GM19438 (cell line): Measurements from ENCODE around the gene SHLD1.
A peak's percentile ranks its signal among the peaks of the same experiment; 100 is the strongest.
"Not testable (repeated sequence)": the region's sequence is repeated elsewhere in the genome, so short reads cannot be mapped to it uniquely, and the experiment has no call there.

Experiments
- ATAC-seq: cut with Tn5 transposase; IDR thresholded peaks from one replicate; pipeline ENCODE4 v1.9.1; 2021; ENCODE audit warnings: low read depth; ENCODE audit not compliant: unreplicated experiment

SHLD1 gene, protein sequence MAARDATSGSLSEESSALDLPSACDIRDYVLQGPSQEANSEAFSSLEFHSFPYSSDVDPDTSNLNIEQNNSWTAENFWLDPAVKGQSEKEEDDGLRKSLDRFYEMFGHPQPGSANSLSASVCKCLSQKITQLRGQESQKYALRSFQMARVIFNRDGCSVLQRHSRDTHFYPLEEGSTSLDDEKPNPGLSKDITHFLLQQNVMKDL

DNA sequence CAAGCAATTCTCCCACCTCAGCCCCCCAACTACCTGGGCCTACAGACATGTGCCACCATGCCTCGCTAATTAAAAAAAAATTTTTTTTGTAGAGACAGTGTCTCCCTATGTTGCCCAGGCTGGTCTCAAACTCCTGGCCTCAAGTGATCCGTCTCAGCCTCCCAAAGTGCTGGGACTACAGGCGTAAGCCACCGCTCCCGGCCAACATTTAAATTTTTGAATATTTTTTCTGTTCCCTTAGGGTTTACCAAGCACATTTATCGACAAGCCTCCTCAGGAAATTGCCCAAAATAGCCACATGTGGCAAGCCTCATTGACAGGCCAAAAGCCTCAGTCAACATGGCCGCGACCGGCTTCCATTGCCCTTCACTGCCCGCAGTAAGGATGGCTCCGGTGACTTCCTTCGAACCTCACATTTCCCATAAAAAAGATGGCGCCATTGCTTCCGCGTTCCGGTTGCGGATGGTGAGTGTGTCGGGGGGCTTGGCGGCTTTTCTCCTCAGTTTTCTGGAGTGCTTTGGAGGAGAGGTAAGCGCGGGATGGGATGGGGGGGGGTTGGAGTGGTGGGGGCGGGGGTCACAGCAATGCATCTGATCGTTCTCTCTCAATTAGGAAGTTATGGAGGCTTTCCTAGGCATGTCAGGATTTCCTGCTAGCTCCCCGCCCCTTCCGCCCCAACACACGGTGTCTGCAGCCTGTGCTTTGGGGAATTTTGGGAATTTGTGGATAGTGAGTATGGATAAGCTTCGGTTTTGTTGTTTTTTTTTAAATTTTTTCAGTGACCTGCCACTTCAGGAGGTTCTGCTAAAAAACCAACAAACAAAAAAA lies at the start of gene SHLD1:
TSS of gene SHLD1 (plus strand) at position 450 of the 828 bp plus-strand sequence. CDS start 22,465 bp downstream, outside the sequence.
- peak; percentile 81 for ATAC-seq

DNA sequence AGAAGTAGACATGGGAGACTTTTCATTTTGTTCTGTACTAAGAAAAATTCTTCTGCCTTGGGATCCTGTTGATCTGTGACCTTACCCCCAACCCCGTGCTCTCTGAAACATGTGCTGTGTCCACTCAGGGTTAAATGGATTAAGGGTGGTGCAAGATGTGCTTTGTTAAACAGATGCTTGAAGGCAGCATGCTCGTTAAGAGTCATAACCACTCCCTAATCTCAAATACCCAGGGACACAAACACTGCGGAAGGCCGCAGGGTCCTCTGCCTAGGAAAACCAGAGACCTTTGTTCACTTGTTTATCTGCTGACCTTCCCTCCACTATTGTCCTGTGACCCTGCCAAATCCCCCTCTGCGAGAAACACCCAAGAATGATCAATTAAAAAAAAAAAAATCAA lies 47.9 kb upstream of the SHLD1 start:
- not testable (repeated sequence) for ATAC-seq

DNA sequence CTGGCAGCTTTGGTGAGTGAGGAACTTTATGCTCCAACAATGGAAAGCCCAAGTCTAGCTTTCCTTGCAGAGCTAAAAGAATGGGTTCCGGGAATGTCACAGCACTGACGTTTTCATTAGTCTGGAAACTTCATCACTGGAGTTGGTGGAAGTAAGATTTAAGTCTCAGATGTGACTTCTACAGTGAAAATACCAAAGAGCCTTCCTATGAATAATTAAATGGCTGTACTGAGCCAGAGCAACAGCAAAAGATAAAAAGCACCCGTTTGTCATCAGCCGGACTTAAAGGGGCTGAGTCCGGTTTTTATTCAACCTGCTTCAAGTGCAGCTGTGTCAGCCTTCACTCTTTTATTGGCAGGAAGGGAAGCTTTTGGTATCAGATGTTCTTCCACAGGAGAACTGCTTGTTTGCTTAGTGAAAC lies 46.5 kb upstream of the SHLD1 start:
- no peak for ATAC-seq

DNA sequence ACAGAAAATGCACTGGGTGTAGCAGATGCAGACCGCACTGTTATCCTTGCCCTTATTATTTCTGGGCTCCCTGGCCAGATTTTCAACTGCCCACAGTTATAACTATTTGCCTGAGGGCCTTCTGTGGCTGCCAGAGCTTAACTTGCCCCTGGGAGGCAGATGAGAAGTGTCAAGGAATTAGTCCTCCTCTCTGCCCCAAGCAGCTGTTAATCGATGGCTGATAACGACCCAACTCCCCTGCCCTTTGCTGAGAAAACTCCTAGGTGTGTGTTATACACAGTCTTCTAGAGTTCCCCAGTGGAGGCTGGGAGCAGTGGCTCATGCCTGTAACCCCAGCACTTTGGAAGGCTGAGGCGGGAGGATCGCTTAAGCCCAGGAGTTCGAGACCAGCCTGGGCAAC lies 44.4 kb upstream of the SHLD1 start:
- no peak for ATAC-seq

DNA sequence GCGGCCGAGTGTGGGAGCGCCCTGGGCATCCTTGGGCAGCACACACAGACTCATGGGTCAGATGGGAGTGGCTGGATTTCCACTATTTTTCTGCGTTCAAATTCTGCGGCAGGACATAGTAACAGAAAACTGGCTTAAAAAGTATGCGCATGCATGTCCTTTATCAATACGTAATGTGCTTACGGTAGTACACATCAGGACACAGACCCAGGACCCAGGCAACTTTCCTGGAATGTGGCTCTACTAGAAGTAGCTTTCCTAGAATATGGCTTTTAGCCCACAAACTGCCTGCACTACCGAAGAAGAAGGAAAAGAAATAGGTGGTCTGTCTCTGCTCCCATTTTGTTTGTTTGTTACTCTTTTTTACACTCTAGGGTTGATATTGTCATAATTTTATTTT lies 43.4 kb upstream of the SHLD1 start:
- no peak for ATAC-seq

DNA sequence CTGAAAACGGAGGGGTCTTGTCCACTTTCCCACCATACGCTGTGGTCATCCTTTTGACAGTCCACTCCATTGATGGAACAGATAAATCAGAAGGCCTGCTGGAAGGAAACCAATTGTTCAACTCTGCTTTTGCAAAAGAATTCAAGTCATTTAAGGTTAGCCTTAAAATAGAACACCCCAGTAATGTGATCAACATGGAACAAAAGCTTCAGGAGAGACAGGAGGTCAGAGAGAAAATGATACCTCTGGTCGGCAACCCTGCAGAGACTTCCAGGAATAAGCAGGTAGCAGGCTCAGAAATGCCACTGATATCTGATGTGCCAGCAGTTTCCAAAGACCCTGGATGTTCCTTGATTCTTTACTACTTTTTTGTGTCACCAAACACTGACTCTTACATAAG lies 39.6 kb upstream of the SHLD1 start:
- ATAC-seq, result no peak

DNA sequence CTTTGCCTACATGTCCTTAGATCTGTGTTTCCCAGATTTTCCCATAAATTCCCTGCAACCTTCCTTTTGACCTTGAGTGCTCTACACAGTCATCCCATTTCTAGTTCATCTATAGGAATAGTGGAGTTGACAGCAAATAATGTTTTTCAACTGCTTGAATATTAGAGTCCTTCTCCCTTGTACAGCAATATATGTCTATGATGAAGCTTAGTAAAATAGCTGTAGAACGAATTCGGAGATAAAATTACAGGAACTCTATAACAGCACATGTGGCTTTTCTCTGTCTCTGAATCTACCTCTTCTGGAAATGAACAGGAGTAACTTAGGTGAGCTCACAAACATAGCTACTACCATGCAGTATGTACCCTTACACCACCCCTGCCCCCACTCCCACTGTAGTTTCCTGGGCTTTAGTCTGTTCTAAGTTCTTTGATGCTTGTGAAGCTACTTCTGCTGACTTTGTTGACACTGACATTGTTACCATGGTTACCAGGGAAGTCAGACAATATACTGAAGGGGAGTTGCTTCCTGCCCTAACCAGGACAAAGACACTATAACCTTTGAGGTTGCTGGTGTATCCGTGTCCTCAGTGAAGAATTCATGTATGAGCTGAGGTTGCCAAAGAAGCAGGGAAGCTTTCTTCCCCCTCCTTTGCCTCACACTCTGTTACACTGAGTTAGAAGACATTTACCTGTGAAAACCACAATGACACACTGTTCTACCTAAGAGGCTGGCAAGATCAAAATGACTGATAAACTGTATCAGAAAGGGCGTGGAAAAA lies 35.8 kb upstream of the SHLD1 start:
- ATAC-seq, result no peak

DNA sequence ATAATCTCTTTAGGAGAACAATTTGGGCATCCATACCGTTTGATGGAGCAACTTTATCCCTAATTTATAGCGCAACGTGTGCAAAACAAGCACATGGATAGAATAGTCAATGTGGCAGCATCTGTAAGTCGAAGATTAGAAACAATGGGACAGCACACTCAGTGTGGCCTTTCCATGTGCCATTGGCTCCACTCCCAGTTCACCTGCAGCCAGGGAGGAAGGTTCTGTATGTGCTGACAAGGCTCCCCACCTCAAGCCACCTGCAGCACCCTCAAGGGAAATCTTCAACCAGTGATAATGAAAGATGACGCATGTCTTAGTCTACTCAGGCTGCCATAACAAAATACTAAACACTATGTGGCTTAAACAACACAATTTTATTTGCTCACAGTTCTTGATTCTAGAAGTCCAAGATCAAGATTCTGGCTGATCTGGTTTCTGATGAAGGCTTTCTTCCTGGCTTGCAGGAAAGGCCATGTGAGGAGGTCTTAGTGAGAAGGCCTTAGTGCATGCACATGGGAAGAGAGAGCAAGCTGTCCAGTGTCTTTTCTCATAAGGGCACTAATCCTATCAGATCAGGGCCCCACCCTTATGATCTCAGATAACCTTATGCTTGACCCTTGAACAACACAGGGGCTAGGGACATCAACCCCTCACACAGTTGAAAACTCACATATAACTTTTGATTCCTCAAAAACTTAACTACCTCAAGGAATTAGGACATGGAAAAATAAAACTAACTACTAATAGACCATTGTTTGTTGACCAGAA lies 34.9 kb upstream of the SHLD1 start:
- ATAC-seq, result no peak

DNA sequence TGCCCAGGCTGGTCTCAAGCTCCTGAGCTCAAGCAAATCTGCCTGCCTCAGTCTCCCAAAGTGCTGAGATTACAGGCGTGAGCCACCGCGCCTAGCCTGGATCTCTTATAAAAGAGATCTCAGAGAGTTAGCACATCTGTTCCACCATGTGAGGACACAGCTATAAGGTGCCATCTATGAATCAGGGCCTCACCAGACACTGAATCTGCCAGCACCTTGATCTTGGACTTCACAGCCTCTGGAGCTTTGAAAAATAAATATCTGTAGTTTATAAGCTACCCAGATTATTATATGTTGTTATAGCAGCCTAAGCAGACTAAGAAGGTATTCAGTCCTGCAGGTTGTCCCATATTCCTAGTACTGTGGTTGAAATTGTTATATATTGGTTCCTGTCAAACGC lies 33.2 kb upstream of the SHLD1 start:
- no peak for ATAC-seq

DNA sequence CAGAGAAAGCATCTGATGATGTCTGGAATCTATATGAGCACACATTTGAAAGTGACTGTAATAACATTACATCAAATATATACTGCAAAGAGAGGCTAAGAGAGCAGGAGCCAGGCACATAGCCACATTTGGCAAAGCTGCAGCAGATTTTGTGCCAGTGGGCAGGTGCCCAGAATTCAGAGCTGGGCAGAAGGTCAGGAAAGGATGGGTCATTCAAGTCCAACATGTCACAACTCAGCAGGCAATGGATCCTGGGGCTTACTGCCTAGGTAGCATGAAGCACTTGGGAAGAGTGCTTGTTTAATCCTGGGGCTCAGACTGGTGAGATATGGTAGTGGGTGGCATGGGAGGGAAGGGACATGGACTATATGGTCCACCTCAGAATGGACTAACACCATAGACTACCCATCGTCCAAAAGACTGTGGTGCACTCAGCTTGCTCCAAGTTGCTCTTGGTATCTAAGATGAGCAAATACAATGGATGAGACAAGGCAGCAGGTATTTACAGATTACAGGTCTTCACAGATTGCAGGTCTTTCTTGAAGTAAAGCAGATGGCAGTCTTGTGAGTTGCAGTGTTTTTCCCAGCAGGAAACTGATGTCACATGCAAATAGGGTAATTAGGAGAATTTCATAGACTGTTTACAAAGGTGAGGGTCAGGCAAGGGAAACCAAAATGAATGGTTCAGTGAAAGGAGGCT lies 31.2 kb upstream of the SHLD1 start:
- no peak for ATAC-seq

DNA sequence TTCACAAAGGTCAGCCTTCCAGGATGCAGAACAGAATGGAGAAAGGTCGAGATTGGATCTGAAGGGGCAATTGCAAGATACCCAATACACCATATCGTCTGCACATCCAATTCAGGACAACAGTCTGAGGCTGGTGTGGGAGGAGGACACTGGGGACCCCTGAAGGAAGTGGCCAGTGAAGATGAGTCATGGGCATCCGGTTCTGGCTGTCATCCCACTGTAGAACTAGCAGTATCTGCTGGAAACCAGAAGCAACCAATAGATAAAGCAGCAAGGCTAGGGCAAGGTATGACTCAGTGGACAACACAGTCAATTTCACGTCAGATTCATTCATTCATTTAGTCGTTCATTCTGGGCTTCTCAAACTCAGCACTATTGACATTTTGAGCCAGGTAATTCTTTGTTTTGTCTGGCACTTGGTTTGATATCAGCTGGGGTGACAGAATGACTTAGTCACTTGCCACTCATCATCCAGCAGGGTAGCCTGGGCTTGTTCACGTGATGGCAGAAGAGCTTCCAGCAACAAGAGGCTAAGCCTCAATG lies 30.3 kb upstream of the SHLD1 start:
- no peak for ATAC-seq

DNA sequence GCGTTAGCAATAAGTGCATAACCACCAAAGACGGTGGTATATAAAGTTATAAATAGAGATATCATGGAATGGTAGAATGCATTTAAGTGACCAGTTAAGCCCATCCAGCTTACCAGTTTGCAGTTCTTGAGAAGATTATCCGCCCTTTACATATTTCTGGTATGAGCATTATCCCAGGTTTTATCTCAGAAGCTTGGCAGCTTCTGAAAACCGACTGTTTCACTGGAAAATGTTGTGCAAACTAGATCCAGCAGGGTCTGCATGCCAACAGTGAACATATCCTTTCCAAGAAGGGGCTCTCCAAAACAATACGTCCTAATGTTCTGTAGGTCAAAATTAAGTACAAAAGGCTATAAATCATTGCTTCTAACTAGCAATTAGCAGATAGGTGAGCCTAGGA lies 29.5 kb upstream of the SHLD1 start:
- no peak for ATAC-seq

DNA sequence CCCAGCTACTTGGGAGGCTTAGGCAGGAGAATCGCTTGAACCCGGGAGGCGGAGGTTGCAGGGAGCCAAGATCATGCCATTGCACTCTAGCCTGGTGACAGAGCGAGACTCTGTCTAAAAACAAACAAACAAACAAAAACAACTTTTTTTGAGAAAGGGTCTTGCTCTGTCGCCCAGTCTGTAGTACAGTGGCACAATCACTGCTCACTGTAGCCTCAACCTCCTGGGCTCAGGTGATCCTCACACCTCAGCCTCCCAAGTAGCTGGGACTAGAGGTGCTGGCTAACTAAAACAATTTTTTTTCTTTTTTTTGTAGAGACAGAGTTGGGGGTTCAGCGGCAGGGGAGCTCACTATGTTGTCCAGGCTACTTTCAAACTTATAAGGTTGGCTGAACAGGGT lies 28.8 kb upstream of the SHLD1 start:
- ATAC-seq, result not testable (repeated sequence)

DNA sequence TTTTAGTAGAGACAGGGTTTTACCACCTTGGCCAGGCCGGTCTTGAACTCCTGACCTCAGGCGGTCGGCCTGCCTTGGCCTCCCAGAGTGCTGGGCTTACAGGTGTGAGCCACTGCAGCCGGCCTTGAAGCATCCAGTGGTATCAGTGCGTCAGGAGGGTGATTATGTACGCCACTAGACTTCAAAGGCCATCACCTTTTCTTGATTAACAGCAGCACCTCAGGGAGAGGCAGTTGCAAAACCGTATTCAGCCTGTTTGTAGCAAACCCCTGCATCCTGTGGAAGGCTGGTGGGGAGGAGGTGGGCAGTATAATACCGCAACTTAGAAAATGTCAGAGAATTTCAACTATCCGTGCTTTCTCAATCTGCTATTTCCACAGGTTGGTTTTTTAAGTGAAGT lies 27.3 kb upstream of the SHLD1 start:
- no peak for ATAC-seq

DNA sequence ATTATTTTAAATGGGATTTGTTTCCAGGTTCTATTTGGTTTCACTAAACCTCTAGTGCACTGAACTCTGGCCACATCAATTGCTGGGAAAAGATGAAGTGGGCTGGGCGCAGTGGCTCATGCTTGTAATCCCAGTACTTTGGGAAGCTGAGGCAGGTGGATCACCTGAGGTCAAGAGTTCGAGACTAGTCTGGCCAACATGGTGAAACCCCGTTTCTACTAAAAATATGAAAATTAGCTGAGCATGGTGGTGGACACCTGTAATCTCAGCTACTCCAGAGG lies 25.1 kb upstream of the SHLD1 start:
- ATAC-seq, result not testable (repeated sequence)

DNA sequence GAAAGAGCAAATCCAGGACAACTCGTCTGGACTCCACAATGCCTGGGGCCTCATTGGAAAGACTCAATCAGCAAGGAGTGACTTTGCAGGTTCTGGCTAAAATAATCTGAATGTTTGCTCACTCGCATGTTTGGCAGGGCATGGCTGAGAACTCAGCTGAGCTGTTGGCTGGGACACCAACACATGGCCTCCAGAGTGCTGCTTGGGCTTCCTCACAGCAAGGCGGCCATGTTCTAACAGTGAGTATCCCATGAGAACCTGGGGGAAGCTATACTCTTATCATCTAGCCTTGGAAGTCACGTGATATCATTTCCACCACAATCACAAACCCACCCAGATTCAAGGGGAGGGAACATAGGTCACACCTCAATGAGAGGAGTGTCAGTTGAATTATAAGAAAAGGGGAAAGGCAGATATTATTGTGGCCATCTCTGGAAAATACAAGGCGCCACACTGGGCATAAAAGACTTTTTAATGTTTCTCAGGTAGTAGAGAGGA lies 23.1 kb upstream of the SHLD1 start:
- no peak for ATAC-seq

DNA sequence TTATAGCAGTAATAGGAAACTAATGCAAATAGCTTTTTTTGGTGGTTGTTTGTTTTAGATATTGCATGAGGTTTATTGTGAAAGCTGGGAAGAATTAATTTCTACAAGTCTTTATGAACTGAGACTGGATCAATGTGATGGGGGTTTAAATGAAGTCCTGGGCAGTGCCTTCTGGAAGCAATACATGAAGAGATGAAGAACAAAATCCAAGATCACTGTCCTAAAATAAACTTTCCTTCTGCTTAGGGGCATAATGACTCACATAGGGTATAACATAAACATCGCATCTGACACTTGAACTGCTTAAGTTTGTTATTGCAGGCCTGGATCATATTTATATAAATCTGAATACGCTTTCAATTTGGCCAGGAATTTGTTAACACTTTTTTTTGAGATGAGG lies 20.9 kb upstream of the SHLD1 start:
- no peak for ATAC-seq

DNA sequence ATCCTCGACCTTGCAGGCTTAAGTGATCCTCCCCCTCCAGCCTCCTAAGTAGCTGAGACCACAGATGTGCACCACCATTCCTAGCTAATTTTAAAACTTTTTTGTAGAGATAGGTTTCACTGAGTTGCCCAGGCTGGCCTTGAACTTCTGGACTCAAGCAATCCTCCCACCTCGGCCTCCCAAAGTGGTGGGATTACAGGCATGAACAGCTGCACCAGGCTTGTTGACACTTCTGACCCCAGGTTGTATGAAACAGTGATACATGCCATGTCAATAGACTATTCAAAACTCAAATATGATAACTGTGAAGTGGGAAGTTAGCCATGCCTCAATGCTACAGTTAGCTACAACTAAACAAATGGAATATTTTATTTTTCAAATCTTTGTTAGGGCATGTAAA lies 20.1 kb upstream of the SHLD1 start:
- no peak for ATAC-seq

DNA sequence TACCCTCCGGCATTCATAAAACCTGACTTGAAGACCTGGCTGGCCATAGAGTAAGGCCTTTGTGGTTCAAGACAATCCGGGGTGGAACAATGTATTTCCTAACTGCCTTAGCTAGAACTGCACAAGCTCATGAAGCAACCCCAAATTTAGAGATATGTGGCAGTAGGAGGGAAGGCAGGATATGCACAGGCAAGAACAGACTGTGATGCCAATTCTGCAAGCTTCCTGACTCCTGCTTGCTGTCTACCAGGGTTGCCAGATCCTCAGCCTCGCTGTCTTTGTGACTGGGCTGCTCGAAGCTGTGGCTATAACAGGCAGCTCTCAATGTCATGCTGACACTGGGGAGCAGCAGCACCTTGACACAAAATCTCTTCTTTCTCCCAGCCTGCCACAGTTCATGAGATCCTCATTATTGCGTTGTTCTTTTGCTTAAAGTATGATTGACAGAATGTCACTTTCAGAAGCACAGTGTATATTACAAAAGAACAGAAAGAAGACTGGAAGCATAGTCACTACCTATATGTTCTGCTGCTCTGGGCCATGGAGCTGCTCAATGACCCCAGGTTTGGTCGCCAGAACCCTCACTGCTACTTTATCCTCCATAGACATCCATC lies 18.3 kb upstream of the SHLD1 start:
- no peak for ATAC-seq
